K562 (cell line): ENCODE results near the gene MYO1D. TPM values are rescaled to one million over a fixed set of nuclear protein-coding genes. Genes with fewer than 3 reads are reported as not detected.

Experiments used
- BRF1 ChIP-seq: IDR thresholded peaks from 3 replicates; pipeline ENCODE4 v1.6.1; 2011; ENCODE audit warnings: borderline replicate concordance, mild to moderate bottlenecking; ENCODE audit not compliant: insufficient read length; ENCODE audit errors: extremely low read depth
- CEBPB ChIP-seq: fragments of 450-650 bp; IDR thresholded peaks from 2 replicates; pipeline ENCODE4 v1.6.1; 2016; ENCODE audit warnings: missing genetic modification characterization, missing compliant biosample characterization
- FOXP1 ChIP-seq: sonication (generic); formaldehyde crosslinking; IDR thresholded peaks from 2 replicates; pipeline ENCODE4 v1.8.0; 2022; ENCODE audit warnings: mild to moderate bottlenecking, missing genetic modification reagents
- KAT8 ChIP-seq: fragments of 450-650 bp; IDR thresholded peaks from 2 replicates; pipeline ENCODE4 v1.6.1; 2016; ENCODE audit warnings: low read depth, mild to moderate bottlenecking
- MBD2 ChIP-seq: sonication (generic); IDR thresholded peaks from 2 replicates; pipeline ENCODE4 v1.6.1; 2016; ENCODE audit warnings: low read depth, borderline replicate concordance
- PATZ1 ChIP-seq: fragments of 250-450 bp; sonication (Bioruptor Pico); IDR thresholded peaks from 2 replicates; pipeline ENCODE4 v1.5.0; 2020; ENCODE audit warnings: mild to moderate bottlenecking, borderline replicate concordance
- REST ChIP-seq, 2 experiments: fragments of 450-650 bp; formaldehyde crosslinking in 1 of 2; IDR thresholded peaks; 2 replicates each; pipeline versions ENCODE4 v1.4.0 to v1.6.1; 2014 to 2020; ENCODE audit warnings: mild to moderate bottlenecking in 2 of 2, borderline replicate concordance in 1 of 2, low read depth in 1 of 2
- SP1 ChIP-seq: sonication (generic); formaldehyde crosslinking; IDR thresholded peaks from 2 replicates; pipeline ENCODE4 v1.8.1; 2022; ENCODE audit warnings: mild to moderate bottlenecking, missing genetic modification reagents
- TOE1 ChIP-seq, 2 experiments: fragments of 450-650 bp in 1 of 2; sonication (generic) in 1 of 2; formaldehyde crosslinking in 1 of 2; IDR thresholded peaks; 2 replicates each; pipeline versions ENCODE4 v1.7.1 to v1.8.0; 2016 to 2022; ENCODE audit warnings: borderline replicate concordance in 2 of 2, mild to moderate bottlenecking in 2 of 2, antibody characterized with exemption in 1 of 2, inconsistent platforms in 1 of 2, low read depth in 1 of 2, missing genetic modification reagents in 1 of 2, moderate library complexity in 1 of 2
- ZNF253 ChIP-seq: fragments of 250-450 bp; sonication (Bioruptor Pico); conservative IDR thresholded peaks from 2 replicates; pipeline ENCODE4 v1.6.1; 2021; ENCODE audit warnings: mild to moderate bottlenecking
- ZNF764 ChIP-seq: fragments of 250-450 bp; sonication (Bioruptor Pico); IDR thresholded peaks from 2 replicates; pipeline ENCODE4 v1.4.0; 2020; ENCODE audit warnings: low read depth, mild to moderate bottlenecking, moderate library complexity
- polyA plus RNA-seq, 8 experiments: library from polyadenylated mRNA; depleted of rRNA in 4 of 8; stranded (reverse) in 5 of 8; unstranded in 3 of 8; fragments of >200 nt; fragmentation: Nextera tagmentation in 2 of 8; fragmentation: Illumina TruSeq in 1 of 8; extraction: Ambion mirVana in 2 of 8; extraction: Trizol in 1 of 8; gene quantifications; 2 replicates each; pipeline versions ENCODE4 v1.2.1 to v1.2.3, GENCODE V29; 2011 to 2014; ENCODE audit warnings: inconsistent platforms in 1 of 8, missing spikeins in 1 of 8
- total RNA-seq, 7 experiments: library from RNA; depleted of rRNA in 6 of 7; stranded (reverse); fragments of >200 nt in 6 of 7; fragmentation: Illumina TruSeq in 2 of 7; extraction: Trizol in 2 of 7; gene quantifications; 2 replicates each; pipeline versions ENCODE4 v1.2.1 to v1.2.3, GENCODE V29; 2011 to 2021; ENCODE audit warnings: low replicate concordance in 1 of 7
- TF ChIP-seq, protein P1 (sequence below): fragments of 250-450 bp; sonication (Bioruptor Pico); IDR thresholded peaks from 2 replicates; pipeline ENCODE4 v1.4.0; 2020
- TF ChIP-seq, protein P2 (sequence below): fragments of 450-650 bp; formaldehyde crosslinking; IDR thresholded peaks from 2 replicates; pipeline ENCODE4 v1.4.0; 2020; ENCODE audit warnings: mild to moderate bottlenecking

The MYO1D gene
- total and polyA plus RNA-seq, 9 of the 15 experiments (the other 6 are each of a cell fraction or from before 2014, with no cell fraction given) = 2.1 to 71.2 (median 45.4) TPM

GRCh38 chr17:32444301-32445073, 432.4 kb downstream of the MYO1D start, which contains the start of gene PSMD11 (continued):
- TF ChIP-seq, protein P1, sequence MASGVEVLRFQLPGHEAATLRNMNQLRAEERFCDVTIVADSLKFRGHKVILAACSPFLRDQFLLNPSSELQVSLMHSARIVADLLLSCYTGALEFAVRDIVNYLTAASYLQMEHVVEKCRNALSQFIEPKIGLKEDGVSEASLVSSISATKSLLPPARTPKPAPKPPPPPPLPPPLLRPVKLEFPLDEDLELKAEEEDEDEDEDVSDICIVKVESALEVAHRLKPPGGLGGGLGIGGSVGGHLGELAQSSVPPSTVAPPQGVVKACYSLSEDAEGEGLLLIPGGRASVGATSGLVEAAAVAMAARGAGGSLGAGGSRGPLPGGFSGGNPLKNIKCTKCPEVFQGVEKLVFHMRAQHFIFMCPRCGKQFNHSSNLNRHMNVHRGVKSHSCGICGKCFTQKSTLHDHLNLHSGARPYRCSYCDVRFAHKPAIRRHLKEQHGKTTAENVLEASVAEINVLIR = peak; percentile 36; the same call in 1 of the 2 replicates
- TF ChIP-seq ZNF253 = no peak
- TF ChIP-seq REST (IDR thresholded peaks at IDR 0.05; ENCODE audit: borderline replicate concordance) = no peak
- no peak for TF ChIP-seq REST (CRISPR knock-in tag; IDR thresholded peaks at IDR 0.05; ENCODE audit: low read depth)
- peak; percentile 93 for TF ChIP-seq SP1 (CRISPR knock-in tag)
- TF ChIP-seq, protein P2, sequence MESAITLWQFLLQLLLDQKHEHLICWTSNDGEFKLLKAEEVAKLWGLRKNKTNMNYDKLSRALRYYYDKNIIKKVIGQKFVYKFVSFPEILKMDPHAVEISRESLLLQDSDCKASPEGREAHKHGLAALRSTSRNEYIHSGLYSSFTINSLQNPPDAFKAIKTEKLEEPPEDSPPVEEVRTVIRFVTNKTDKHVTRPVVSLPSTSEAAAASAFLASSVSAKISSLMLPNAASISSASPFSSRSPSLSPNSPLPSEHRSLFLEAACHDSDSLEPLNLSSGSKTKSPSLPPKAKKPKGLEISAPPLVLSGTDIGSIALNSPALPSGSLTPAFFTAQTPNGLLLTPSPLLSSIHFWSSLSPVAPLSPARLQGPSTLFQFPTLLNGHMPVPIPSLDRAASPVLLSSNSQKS = no peak
- no peak for TF ChIP-seq CEBPB (tag)
- peak; percentile 61; the same call in 1 of the 2 replicates for TF ChIP-seq TOE1 (IDR thresholded peaks at IDR 0.05; ENCODE audit: borderline replicate concordance)
- no peak for TF ChIP-seq TOE1 (CRISPR knock-in tag; IDR thresholded peaks at IDR 0.05; ENCODE audit: borderline replicate concordance, low read depth)
- no peak for TF ChIP-seq BRF1
- TF ChIP-seq MBD2 = peak; percentile 89
- no peak for TF ChIP-seq ZNF764
- TF ChIP-seq FOXP1 (CRISPR knock-in tag) = no peak
- TF ChIP-seq KAT8 = no peak
- no peak for TF ChIP-seq PATZ1 (CRISPR knock-in tag)
